ENCODE results near the gene MARCHF2.

DNA sequence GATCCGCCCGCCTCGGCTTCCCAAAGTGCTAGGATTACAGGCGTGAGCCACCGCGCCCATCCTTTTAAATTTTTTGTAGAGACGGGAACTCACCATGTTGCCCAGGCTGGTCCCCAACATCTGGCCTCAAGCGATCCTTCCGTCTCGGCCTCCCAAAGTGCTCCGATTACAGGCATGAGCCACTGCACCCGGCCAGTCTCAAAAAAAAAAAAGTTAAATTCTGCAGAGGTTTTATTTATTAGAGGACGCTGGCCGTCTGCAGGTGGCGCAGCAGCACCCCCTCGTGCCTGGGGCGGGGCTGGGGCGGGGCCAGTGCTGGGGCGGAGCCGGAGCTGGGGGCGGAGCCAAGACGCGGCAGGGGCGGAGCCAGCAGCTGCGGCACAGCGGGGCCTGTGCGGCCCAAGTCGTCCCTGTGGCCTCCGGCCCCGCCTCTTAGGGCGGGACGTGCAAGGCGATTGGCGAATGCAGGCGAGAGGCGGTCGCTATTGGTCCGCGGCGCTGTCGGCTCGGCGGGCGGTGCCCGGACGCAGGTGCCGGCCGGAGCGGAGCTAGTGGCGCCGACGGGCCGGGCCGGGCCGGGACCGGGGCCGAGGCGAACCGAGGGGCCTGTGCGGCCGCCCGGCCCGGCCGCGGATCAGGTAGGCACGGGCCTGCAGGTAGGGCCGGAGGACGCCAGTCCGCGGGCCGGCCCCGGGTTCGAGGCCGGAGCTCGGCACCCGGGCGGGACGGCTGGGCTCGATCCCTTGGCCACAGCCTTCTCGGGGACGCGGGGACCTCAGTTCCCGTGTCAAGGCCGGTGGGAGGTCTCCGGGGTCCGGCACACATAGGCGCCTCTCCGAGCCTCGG is at the start of gene MARCHF2:
- TF ChIP-seq, protein P1, sequence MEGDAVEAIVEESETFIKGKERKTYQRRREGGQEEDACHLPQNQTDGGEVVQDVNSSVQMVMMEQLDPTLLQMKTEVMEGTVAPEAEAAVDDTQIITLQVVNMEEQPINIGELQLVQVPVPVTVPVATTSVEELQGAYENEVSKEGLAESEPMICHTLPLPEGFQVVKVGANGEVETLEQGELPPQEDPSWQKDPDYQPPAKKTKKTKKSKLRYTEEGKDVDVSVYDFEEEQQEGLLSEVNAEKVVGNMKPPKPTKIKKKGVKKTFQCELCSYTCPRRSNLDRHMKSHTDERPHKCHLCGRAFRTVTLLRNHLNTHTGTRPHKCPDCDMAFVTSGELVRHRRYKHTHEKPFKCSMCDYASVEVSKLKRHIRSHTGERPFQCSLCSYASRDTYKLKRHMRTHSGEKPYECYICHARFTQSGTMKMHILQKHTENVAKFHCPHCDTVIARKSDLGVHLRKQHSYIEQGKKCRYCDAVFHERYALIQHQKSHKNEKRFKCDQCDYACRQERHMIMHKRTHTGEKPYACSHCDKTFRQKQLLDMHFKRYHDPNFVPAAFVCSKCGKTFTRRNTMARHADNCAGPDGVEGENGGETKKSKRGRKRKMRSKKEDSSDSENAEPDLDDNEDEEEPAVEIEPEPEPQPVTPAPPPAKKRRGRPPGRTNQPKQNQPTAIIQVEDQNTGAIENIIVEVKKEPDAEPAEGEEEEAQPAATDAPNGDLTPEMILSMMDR (IDR thresholded peaks at IDR 0.05; ENCODE audit: insufficient read depth, low read depth, low read length): peak; percentile 29
- no peak for TF ChIP-seq EZH2 (IDR thresholded peaks at IDR 0.05; ENCODE audit: insufficient read depth, low read length)

All from astrocyte (in vitro differentiated cells and primary cell).